GM12878 (cell line): ENCODE results near the gene TGFB1. TPM values are rescaled to one million over a fixed set of nuclear protein-coding genes. Genes with fewer than 3 reads are reported as not detected.

Source experiments
- ATAC-seq: fragments of 200-7000 bp; cut with Tn5 transposase; 3 replicates; pipeline ENCODE4 v1.9.1; 2020; ENCODE audit warnings: mild to moderate bottlenecking, moderate library complexity
- BruUV-seq: library from RNA; stranded (reverse); fragments of 400-500 nt; replicated peaks from 2 replicates; lab custom pipeline; 2021; lab: Mats Ljungman, UMichigan
- CTCF ChIA-PET: fragments of 300-600 bp; sonication (Branson Sonifier 250); formaldehyde crosslinking; extraction: SDS; loops from one replicate; lab custom pipeline; 2021; ENCODE audit warnings: inconsistent platforms; lab: Yijun Ruan, JAX
- POLR2A ChIA-PET: fragments of 350-600 bp; formaldehyde crosslinking; extraction: SDS; loops from one replicate; lab custom pipeline; 2021; ENCODE audit warnings: inconsistent platforms; lab: Charles Lee
- RAD21 ChIA-PET: fragments of 300-600 bp; sonication (Branson Sonifier 250); formaldehyde crosslinking; loops from one replicate; lab custom pipeline; 2023; ENCODE audit warnings: antibody characterized with exemption; ENCODE audit not compliant: unreplicated experiment; lab: Charles Lee
- SMC1A ChIA-PET: fragments of 300-600 bp; sonication (Branson Sonifier 250); formaldehyde crosslinking; loops from one replicate; lab custom pipeline; 2023; ENCODE audit not compliant: unreplicated experiment, uncharacterized antibody; lab: Charles Lee
- DNase-seq: peaks from one replicate; pipeline ENCODE4 v3.0.0-alpha.2; 2011; ENCODE audit warnings: low read depth, low spot score
- FAIRE-seq: peaks from 3 replicates; lab custom pipeline; 2011; peaks lifted over from hg19 to GRCh38; lab: Jason Lieb, UNC
- H2AFZ ChIP-seq: 2 replicates; pipeline ENCODE4 v1.6.0; 2011; ENCODE audit warnings: low read depth, low read length, control low read depth; ENCODE audit not compliant: control insufficient read depth
- H3K27ac ChIP-seq: 2 replicates; pipeline ENCODE4 v1.5.1; 2011; ENCODE audit warnings: control low read depth; ENCODE audit not compliant: control insufficient read depth, insufficient read depth
- H3K27me3 ChIP-seq, 2 experiments: replicated peaks in 1 of 2; 2 replicates each; pipeline versions ENCODE4 v1.6.0 to v1.6.1; 2011; ENCODE audit warnings: low read length in 1 of 2; ENCODE audit not compliant: control insufficient read depth in 2 of 2, insufficient read depth in 2 of 2
- H3K36me3 ChIP-seq, 2 experiments: 2 replicates each; pipeline ENCODE4 v1.5.1; 2011; ENCODE audit warnings: low read length in 1 of 2; ENCODE audit not compliant: control insufficient read depth in 2 of 2, insufficient read depth in 2 of 2
- H3K4me1 ChIP-seq: 2 replicates; pipeline ENCODE4 v1.6.1; 2011; ENCODE audit warnings: mild to moderate bottlenecking, low read length, moderate library complexity, mixed read lengths; ENCODE audit not compliant: control insufficient read depth, insufficient read depth
- H3K4me2 ChIP-seq: 2 replicates; pipeline ENCODE4 v1.6.0; 2011; ENCODE audit warnings: control low read depth; ENCODE audit not compliant: control insufficient read depth, insufficient read depth
- H3K4me3 ChIP-seq: fragments of 200-600 bp; sonication (generic); 2 replicates; pipeline ENCODE4 v1.5.1; 2016
- H3K79me2 ChIP-seq: 2 replicates; pipeline ENCODE4 v1.6.0; 2011; ENCODE audit warnings: low read length; ENCODE audit not compliant: control insufficient read depth, insufficient read depth
- H3K9ac ChIP-seq: 2 replicates; pipeline ENCODE4 v1.8.0; 2011; ENCODE audit warnings: low read length, control low read depth, mixed read lengths; ENCODE audit not compliant: control insufficient read depth, insufficient read depth
- H3K9me3 ChIP-seq: replicated peaks from 3 replicates; pipeline ENCODE4 v1.5.1; 2011; ENCODE audit warnings: mild to moderate bottlenecking, low read length; ENCODE audit not compliant: control insufficient read depth, insufficient read depth
- H4K20me1 ChIP-seq: 2 replicates; pipeline ENCODE4 v1.6.0; 2011; ENCODE audit not compliant: control insufficient read depth, insufficient read depth
- IKZF1 ChIP-seq: fragments of 450-650 bp; conservative IDR thresholded peaks from 2 replicates; pipeline ENCODE4 v1.6.1; 2017; ENCODE audit warnings: antibody characterized with exemption, mild to moderate bottlenecking
- IKZF2 ChIP-seq, 2 experiments: fragments of 450-650 bp; IDR thresholded peaks; 2 replicates each; pipeline ENCODE4 v1.6.1; 2017; ENCODE audit warnings: mild to moderate bottlenecking in 2 of 2, moderate library complexity in 2 of 2
- JUNB ChIP-seq: IDR thresholded peaks from 2 replicates; pipeline ENCODE4 v1.6.1; 2016; ENCODE audit warnings: antibody characterized with exemption, mild to moderate bottlenecking
- MTA3 ChIP-seq: IDR thresholded peaks from 2 replicates; pipeline ENCODE4 v1.6.1; 2012; ENCODE audit warnings: low read length, inconsistent platforms, borderline replicate concordance
- NKRF ChIP-seq: fragments of 450-650 bp; conservative IDR thresholded peaks from 2 replicates; pipeline ENCODE4 v1.6.1; 2017; ENCODE audit warnings: mild to moderate bottlenecking, moderate library complexity
- NR2C2 ChIP-seq: IDR thresholded peaks from 2 replicates; pipeline ENCODE4 v1.6.1; 2011; ENCODE audit warnings: borderline replicate concordance, low read depth; ENCODE audit not compliant: control insufficient read depth, insufficient read length
- POU2F2 ChIP-seq: IDR thresholded peaks from 3 replicates; pipeline ENCODE4 v1.6.1; 2011; ENCODE audit warnings: low read depth, mild to moderate bottlenecking, low read length, borderline replicate concordance
- RELA ChIP-seq: fragments of 450-650 bp; IDR thresholded peaks from 2 replicates; pipeline ENCODE4 v1.8.0; 2014; ENCODE audit warnings: borderline replicate concordance; ENCODE audit not compliant: partially characterized antibody
- REST ChIP-seq: IDR thresholded peaks from 2 replicates; pipeline ENCODE4 v1.6.1; 2012; ENCODE audit warnings: mild to moderate bottlenecking, low read depth, low read length
- SMC3 ChIP-seq: IDR thresholded peaks from 2 replicates; pipeline ENCODE4 v1.6.1; 2011; ENCODE audit warnings: low read length, improper control_type of control experiment, borderline replicate concordance
- TAF1 ChIP-seq: IDR thresholded peaks from 2 replicates; pipeline ENCODE4 v1.6.1; 2011; ENCODE audit warnings: mild to moderate bottlenecking, low read depth, low read length, borderline replicate concordance
- TBL1XR1 ChIP-seq: IDR thresholded peaks from 2 replicates; pipeline ENCODE4 v1.6.1; 2012; ENCODE audit warnings: low read depth, low read length, improper control_type of control experiment
- ZBED1 ChIP-seq: IDR thresholded peaks from 2 replicates; pipeline ENCODE4 v1.6.1; 2016; ENCODE audit warnings: borderline replicate concordance
- ZBTB33 ChIP-seq: fragments of 450-650 bp; IDR thresholded peaks from 2 replicates; pipeline ENCODE4 v1.6.1; 2017; ENCODE audit warnings: mild to moderate bottlenecking
- WGBS: methylation state at CpG from one replicate; pipeline ENCODE4 v1.1.6; 2016; ENCODE audit warnings: low lambda C conversion rate; ENCODE audit not compliant: insufficient replicate concordance, insufficient coverage; ENCODE audit errors: missing lambda C conversion rate; 5-methylcytosine and 5-hydroxymethylcytosine counted together
- in situ Hi-C: fragments of 300-500 bp; cut with MboI; formaldehyde crosslinking; loops from 9 replicates; pipeline ENCODE4 v1.14.3; 2018; ENCODE audit warnings: mixed read lengths
- intact Hi-C: fragments of 100-400 bp; cut with micrococcal nuclease; formaldehyde crosslinking; loops from one replicate; pipeline ENCODE4 v1.14.2; 2022; ENCODE audit not compliant: unreplicated experiment
- polyA plus RNA-seq, 11 experiments: library from polyadenylated mRNA; depleted of rRNA in 4 of 11; unstranded in 6 of 11; stranded (reverse) in 5 of 11; fragments of >200 nt; fragmentation: Nextera tagmentation in 4 of 11; fragmentation: Illumina TruSeq in 1 of 11; extraction: Ambion mirVana in 4 of 11; extraction: Trizol in 1 of 11; gene quantifications; 1 replicate in 1 of 11; 2 replicates in 10 of 11; pipeline versions ENCODE4 v1.2.1 to v1.2.3, GENCODE V29; 2011 to 2016; ENCODE audit warnings: inconsistent platforms in 2 of 11, missing spikeins in 2 of 11, low read depth in 1 of 11
- total RNA-seq, 4 experiments: library from RNA; depleted of rRNA in 3 of 4; stranded (reverse); fragments of >200 nt in 3 of 4; fragmentation: Illumina TruSeq in 1 of 4; extraction: Trizol in 1 of 4; gene quantifications; 2 replicates each; pipeline versions ENCODE4 v1.2.1 to v1.2.3, GENCODE V29; 2013 to 2021

The TGFB1 gene
- total and polyA plus RNA-seq, 10 of the 15 experiments (the other 5 are each of a cell fraction or from before 2014, with no cell fraction given) = 0.23 to 120 (median 10.9) TPM

- peak; percentile 93 for FAIRE-seq
- Histone ChIP-seq H3K36me3 (peaks cover 26 to 31% of the 10 kb centered on the region in 2 experiments), H3K4me2 (peak overlapping the region; percentile 92), H3K9me3 (no peaks in the 10 kb centered on the region), H3K4me3 (peak overlapping the region; percentile 98), H3K79me2 (peaks cover 35% of the 10 kb centered on the region), H3K9ac (peak overlapping the region; percentile 99), H4K20me1 (no peaks in the 10 kb centered on the region), H3K4me1 (peaks cover 39% of the 10 kb centered on the region), H3K27me3 (no peaks in the 10 kb centered on the region), H2AFZ (no peak overlapping the region), H3K27ac (peak overlapping the region; percentile 97)
- intact Hi-C loops (loop anchor here (1.0 kb wide), 2 partner anchors 45 to 104 kb away; no protein-coding TSS in a partner anchor), in situ Hi-C loops (no loop called here)
- ATAC-seq = peak; percentile 74
- DNase-seq = peak; percentile 76
- SMC1A ChIA-PET = interaction anchor here (0.5 to 4.0 kb wide), 10 partner anchors 11 to 633 kb away, joined by 3 to 36 read pairs (median 5); partner anchors contain the start of genes B9D2 and HNRNPUL1
- no TSS peak for BruUV-seq
- POLR2A ChIA-PET = interaction anchor here (0.5 to 2.1 kb wide), 9 partner anchors 16 to 247 kb away, joined by 3 to 13 read pairs (median 4); partner anchors contain the start of gene HNRNPUL1
- 9% methylated on average over 8 of the region's 8 CpGs for WGBS
- CTCF ChIA-PET = interaction anchor here (0.6 to 7.2 kb wide), 29 partner anchors 8 to 763 kb away, joined by 3 to 84 read pairs (median 5); partner anchors contain the start of genes DMAC2 and HNRNPUL1
- RAD21 ChIA-PET = interaction anchor here (0.8 to 4.8 kb wide), 11 partner anchors 8 to 181 kb away, joined by 3 to 42 read pairs (median 5); partner anchors contain the start of genes B9D2, DMAC2, ERICH4 and HNRNPUL1
- TF ChIP-seq IKZF1 = peak; percentile 79; the same call in 1 of the 2 replicates
- TF ChIP-seq JUNB = no peak
- no peak for TF ChIP-seq NKRF
- TF ChIP-seq TAF1 = 0 out of 2 replicates have a peak, but pooled peaks have one; percentile 12
- TF ChIP-seq ZBED1 = peak; percentile 50; the same call in 1 of the 2 replicates
- 0 out of 2 replicates have a peak, but pooled peaks have one; percentile 7 for TF ChIP-seq REST
- TF ChIP-seq MTA3 = peak; percentile 76
- TF ChIP-seq POU2F2 = peak; percentile 85
- no peak for TF ChIP-seq NR2C2
- peak; percentile 98 for TF ChIP-seq RELA
- TF ChIP-seq IKZF2 (IDR thresholded peaks at IDR 0.05) = peak; percentile 65 to 74
- TF ChIP-seq SMC3 = peak; percentile 88
- 0 out of 2 replicates have a peak, but pooled peaks have one; percentile 31 for TF ChIP-seq TBL1XR1
- peak; percentile 72; the same call in 1 of the 2 replicates for TF ChIP-seq ZBTB33
These were observed 45.1 kb downstream of the TGFB1 start for GRCh38 chr19:41308450-41309179.
